ENCODE data around the gene CCDC73.
A peak's percentile ranks its signal among the peaks of the same experiment; 100 is the strongest.

- TF ChIP-seq CTCF (IDR thresholded peaks at IDR 0.05) (no peak), POLR2A (IDR thresholded peaks at IDR 0.05) (peak in 1 of 2 donors; percentile 31)
Measured at GRCh38 chr11:32583459-32584271, 210.8 kb downstream of the CCDC73 start, which contains the start of gene EIF3M.
